Measurements from ENCODE around the gene VPS13A. TPM values are rescaled to one million over a fixed set of nuclear protein-coding genes. Genes with fewer than 3 reads are reported as not detected.
"Not testable (repeated sequence)": the region's sequence is repeated elsewhere in the genome, so short reads cannot be mapped to it uniquely, and the experiment has no call there.

VPS13A gene
- total and polyA plus RNA-seq, 4 donors = 6.6 to 46.1 (median 32.6) TPM

DNA sequence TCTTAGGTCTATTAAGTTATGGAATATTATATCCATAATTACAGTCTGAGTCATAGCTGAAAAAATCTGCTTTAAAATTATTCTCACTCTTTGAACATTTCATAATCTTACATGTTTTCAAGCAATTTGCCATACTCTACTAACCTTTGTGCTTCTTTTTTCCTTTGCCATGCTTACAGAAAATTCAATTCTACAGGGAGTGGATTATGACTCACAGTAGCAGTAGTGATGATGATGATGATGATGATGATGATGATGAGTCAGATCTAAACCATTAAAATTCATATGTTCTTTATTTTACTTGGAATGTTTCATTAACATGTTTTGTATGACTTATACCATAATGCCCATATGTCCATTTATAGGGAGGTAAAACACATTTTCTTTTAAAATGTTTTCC lies 207.1 kb downstream of the VPS13A start:
- Histone ChIP-seq H3K4me1 (ENCODE audit: control insufficient read depth in 1 of 2, insufficient read depth in 2 of 2, low read length in 2 of 2) (peaks cover 0 to 2% of the 10 kb centered on the region in 2 donors), H3K4me3 (ENCODE audit: low read length in 2 of 2) (no peak overlapping the region), H3K27me3 (ENCODE audit: control insufficient read depth in 1 of 2, insufficient read depth in 2 of 2, low read length in 1 of 2) (no peaks in the 10 kb centered on the region), H3K9me3 (ENCODE audit: control insufficient read depth, low read length) (no peaks in the 10 kb centered on the region), H3K27ac (ENCODE audit: low read depth in 1 of 2, low read length in 2 of 2) (no peak overlapping the region), H3K36me3 (ENCODE audit: control insufficient read depth in 1 of 2, insufficient read depth in 2 of 2, low read length in 1 of 2) (peaks cover 0 to 2% of the 10 kb centered on the region in 2 donors)
- DNase-seq (no peak), ATAC-seq (ENCODE audit: low FRiP score) (no peak)
- intact Hi-C loops (cut with DNase I) = no loop called here

DNA sequence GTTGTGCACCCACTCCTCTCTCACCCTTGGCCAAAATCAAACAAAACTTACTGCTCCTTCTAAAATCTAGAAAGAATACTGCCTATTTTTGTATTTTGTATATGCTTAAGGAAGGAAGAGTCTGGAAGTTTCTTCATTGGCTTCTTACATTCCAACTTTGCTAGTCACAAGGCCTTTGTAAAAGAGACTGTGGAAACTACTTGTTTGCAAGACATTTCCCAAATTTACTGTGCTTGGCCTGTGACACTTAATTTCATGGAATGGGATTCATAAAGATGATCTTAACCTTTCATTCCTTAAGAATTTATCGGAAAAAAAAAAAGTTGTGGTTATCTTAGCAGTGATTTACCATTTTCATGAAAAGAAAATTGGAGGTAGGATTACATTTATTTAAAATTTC lies 208.9 kb downstream of the VPS13A start:
- intact Hi-C loops (cut with DNase I) = no loop called here

DNA sequence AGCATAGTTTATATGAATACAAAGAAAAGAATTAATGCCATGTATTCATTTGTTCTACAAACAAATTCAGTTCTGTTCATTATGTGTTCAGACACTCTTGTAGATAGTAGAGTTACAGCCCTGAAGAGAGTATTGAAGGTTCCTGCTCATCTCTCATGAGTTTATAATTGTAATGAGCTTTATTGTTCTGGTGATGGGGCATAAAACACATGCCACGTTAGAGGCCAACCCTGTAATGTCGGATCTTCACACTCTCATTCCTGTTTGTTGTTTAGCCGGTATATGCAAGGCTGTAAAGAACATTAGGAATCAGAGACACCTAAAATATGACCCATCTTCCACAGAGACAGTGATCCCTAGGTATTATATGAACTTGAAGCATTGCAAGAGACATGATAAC lies 214.5 kb downstream of the VPS13A start:
- intact Hi-C loops (cut with DNase I) = no loop called here
- Histone ChIP-seq H3K36me3 (ENCODE audit: control insufficient read depth in 1 of 2, insufficient read depth in 2 of 2, low read length in 1 of 2) (no peaks in the 10 kb centered on the region), H3K4me1 (ENCODE audit: control insufficient read depth in 1 of 2, insufficient read depth in 2 of 2, low read length in 2 of 2) (no peaks in the 10 kb centered on the region), H3K9me3 (ENCODE audit: control insufficient read depth, low read length) (no peaks in the 10 kb centered on the region), H3K4me3 (ENCODE audit: low read length in 2 of 2) (no peak overlapping the region), H3K27ac (ENCODE audit: low read depth in 1 of 2, low read length in 2 of 2) (no peak overlapping the region), H3K27me3 (ENCODE audit: control insufficient read depth in 1 of 2, insufficient read depth in 2 of 2, low read length in 1 of 2) (no peaks in the 10 kb centered on the region)
- no peak for DNase-seq
- ATAC-seq (ENCODE audit: low FRiP score) = no peak
- WGBS, 2 donors = 94 to 97% methylated on average over 3 of the region's 3 CpGs

More for the DNA sequence above, 208.9 kb downstream of the VPS13A start:
- H3K4me3 ChIP-seq (ENCODE audit: low read length in 2 of 2) = no peak overlapping the region
- peaks cover 0 to 2% of the 10 kb centered on the region in 2 donors for H3K4me1 ChIP-seq (ENCODE audit: control insufficient read depth in 1 of 2, insufficient read depth in 2 of 2, low read length in 2 of 2)
- H3K9me3 ChIP-seq (ENCODE audit: control insufficient read depth, low read length) = no peaks in the 10 kb centered on the region
- H3K27me3 ChIP-seq (ENCODE audit: control insufficient read depth in 1 of 2, insufficient read depth in 2 of 2, low read length in 1 of 2) = no peaks in the 10 kb centered on the region
- H3K36me3 ChIP-seq (ENCODE audit: control insufficient read depth in 1 of 2, insufficient read depth in 2 of 2, low read length in 1 of 2) = no peaks in the 10 kb centered on the region
- no peak for ATAC-seq (ENCODE audit: low FRiP score)
- no peak overlapping the region for H3K27ac ChIP-seq (ENCODE audit: low read depth in 1 of 2, low read length in 2 of 2)
- no peak for DNase-seq
- WGBS, 2 donors = 41 to 51% methylated on average over 1 of the region's 1 CpG

DNA sequence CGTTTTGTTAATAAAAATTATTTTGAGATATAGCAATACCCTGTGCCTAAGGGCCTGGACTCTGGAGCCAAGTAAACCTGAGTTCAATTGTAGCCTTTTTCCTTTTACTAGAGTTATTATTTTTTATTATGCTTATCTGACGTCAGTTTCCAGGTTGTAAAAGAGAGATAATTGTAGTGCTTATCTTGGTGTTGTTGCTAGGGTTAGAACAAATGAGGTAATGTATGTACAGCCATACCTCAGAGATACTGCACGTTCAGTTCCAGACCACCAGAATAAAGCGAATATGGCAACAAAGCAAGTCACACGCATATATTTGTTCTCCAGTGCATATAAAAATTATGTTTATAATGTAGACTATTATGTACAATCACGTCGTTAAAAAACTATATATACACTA lies 215.0 kb downstream of the VPS13A start:
- Histone ChIP-seq H3K9me3 (ENCODE audit: control insufficient read depth, low read length) (no peaks in the 10 kb centered on the region), H3K27ac (ENCODE audit: low read depth in 1 of 2, low read length in 2 of 2) (no peak overlapping the region), H3K4me3 (ENCODE audit: low read length in 2 of 2) (no peak overlapping the region), H3K4me1 (ENCODE audit: control insufficient read depth in 1 of 2, insufficient read depth in 2 of 2, low read length in 2 of 2) (no peaks in the 10 kb centered on the region), H3K36me3 (ENCODE audit: control insufficient read depth in 1 of 2, insufficient read depth in 2 of 2, low read length in 1 of 2) (no peaks in the 10 kb centered on the region), H3K27me3 (ENCODE audit: control insufficient read depth in 1 of 2, insufficient read depth in 2 of 2, low read length in 1 of 2) (no peaks in the 10 kb centered on the region)
- 89 to 91% methylated on average over 7 of the region's 7 CpGs for WGBS, 2 donors
- DNase-seq = no peak
- no peak for ATAC-seq (ENCODE audit: low FRiP score)
- intact Hi-C loops (cut with DNase I) = no loop called here

DNA sequence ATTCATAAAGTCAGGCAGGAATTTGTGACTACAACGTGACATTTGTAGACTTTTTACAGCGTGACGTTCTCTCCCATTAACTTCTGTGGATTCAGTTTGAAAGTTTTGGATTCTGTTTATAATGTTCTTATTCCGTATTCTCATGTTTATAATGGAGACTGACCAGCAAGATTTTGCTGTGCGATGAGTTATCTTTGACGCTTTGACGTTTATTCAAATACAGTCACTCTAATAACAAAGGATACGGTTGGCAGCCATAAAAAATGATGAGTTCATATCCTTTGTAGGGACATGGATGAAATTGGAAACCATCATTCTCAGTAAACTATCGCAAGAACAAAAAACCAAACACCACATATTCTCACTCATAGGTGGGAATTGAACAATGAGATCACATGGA lies 221.2 kb downstream of the VPS13A start:
- DNase-seq; H3K4me3 ChIP-seq (ENCODE audit: low read length in 2 of 2); H3K36me3 ChIP-seq (ENCODE audit: control insufficient read depth in 1 of 2, insufficient read depth in 2 of 2, low read length in 1 of 2); ATAC-seq (ENCODE audit: low FRiP score); H3K27me3 ChIP-seq (ENCODE audit: control insufficient read depth in 1 of 2, insufficient read depth in 2 of 2, low read length in 1 of 2); H3K4me1 ChIP-seq (ENCODE audit: control insufficient read depth in 1 of 2, insufficient read depth in 2 of 2, low read length in 2 of 2); H3K9me3 ChIP-seq (ENCODE audit: control insufficient read depth, low read length); intact Hi-C loops (cut with DNase I); H3K27ac ChIP-seq (ENCODE audit: low read depth in 1 of 2, low read length in 2 of 2): not testable (repeated sequence)
- 60 to 64% methylated on average over 9 of the region's 9 CpGs for WGBS, 2 donors

DNA sequence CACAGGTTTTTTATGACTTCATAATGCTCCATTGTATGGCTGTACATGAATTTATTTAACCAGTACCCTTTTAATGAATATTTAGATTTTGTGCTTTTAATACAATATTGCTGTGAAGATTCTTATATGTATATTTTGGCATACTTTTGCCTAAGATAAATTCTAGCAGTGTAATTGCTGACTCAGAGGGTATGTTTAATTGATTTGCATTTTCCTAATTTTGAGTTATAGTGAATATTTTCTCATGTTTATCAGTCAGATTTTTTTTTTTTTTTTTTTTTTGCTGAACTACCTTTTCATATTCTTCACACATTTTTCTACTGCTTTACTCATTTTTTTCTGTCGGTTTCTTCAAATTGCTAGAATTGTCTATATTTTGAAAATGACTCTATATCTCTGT lies 222.6 kb downstream of the VPS13A start:
- Histone ChIP-seq H3K4me1 (ENCODE audit: control insufficient read depth in 1 of 2, insufficient read depth in 2 of 2, low read length in 2 of 2) (no peaks in the 10 kb centered on the region), H3K36me3 (ENCODE audit: control insufficient read depth in 1 of 2, insufficient read depth in 2 of 2, low read length in 1 of 2) (no peaks in the 10 kb centered on the region), H3K27me3 (ENCODE audit: control insufficient read depth in 1 of 2, insufficient read depth in 2 of 2, low read length in 1 of 2) (no peaks in the 10 kb centered on the region), H3K27ac (ENCODE audit: low read depth in 1 of 2, low read length in 2 of 2) (no peak overlapping the region), H3K4me3 (ENCODE audit: low read length in 2 of 2) (no peak overlapping the region), H3K9me3 (ENCODE audit: control insufficient read depth, low read length) (no peaks in the 10 kb centered on the region)
- no peak for DNase-seq
- no peak for ATAC-seq (ENCODE audit: low FRiP score)
- WGBS, 2 donors = 94 to 97% methylated on average over 1 of the region's 1 CpG
- intact Hi-C loops (cut with DNase I) = no loop called here

DNA sequence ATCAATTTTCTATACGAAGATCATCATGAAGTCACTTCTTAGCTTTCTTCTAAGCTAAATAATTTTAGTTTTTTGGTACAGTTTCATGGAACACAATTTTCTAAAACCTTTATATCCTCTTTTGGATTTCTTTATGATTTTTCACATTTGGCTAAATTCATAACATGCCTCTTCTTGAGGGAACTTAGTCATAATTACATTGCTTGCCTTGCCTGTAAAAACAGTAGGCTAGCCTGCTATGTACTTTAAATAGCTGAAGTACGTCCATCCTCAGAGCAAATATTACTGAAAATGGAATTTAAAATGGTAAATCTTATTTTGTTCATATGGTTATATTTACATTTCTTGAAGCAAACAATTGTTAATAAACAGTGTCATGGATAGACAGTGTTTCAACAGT lies 225.0 kb downstream of the VPS13A start:
- Histone ChIP-seq H3K4me3 (ENCODE audit: low read length in 2 of 2) (no peak overlapping the region), H3K27ac (ENCODE audit: low read depth in 1 of 2, low read length in 2 of 2) (no peak overlapping the region), H3K4me1 (ENCODE audit: control insufficient read depth in 1 of 2, insufficient read depth in 2 of 2, low read length in 2 of 2) (no peaks in the 10 kb centered on the region), H3K36me3 (ENCODE audit: control insufficient read depth in 1 of 2, insufficient read depth in 2 of 2, low read length in 1 of 2) (no peaks in the 10 kb centered on the region), H3K9me3 (ENCODE audit: control insufficient read depth, low read length) (no peaks in the 10 kb centered on the region), H3K27me3 (ENCODE audit: control insufficient read depth in 1 of 2, insufficient read depth in 2 of 2, low read length in 1 of 2) (no peaks in the 10 kb centered on the region)
- DNase-seq (no peak), ATAC-seq (ENCODE audit: low FRiP score) (no peak)
- WGBS, 2 donors = 30 to 32% methylated on average over 2 of the region's 2 CpGs
- intact Hi-C loops (cut with DNase I) = no loop called here

DNA sequence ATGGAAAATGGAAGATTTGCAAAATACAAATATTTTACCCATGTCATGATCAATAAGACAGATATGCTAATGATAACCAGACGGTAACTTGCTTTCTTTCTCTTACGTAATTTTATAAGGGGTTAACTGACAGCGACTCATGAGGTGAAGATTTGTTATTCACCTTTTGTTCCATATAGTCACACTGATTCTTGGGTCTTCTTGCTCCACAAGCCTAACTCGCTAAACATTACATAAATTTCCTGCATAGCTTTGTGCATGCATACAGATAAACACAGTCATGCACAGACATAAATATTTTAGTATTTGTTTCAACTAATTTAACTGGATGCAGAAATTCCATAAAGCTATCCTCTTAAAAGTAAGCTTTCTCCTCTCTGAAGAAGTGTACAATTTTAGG lies 225.9 kb downstream of the VPS13A start:
- no peaks in the 10 kb centered on the region for H3K36me3 ChIP-seq (ENCODE audit: control insufficient read depth in 1 of 2, insufficient read depth in 2 of 2, low read length in 1 of 2)
- no peaks in the 10 kb centered on the region for H3K9me3 ChIP-seq (ENCODE audit: control insufficient read depth, low read length)
- no peaks in the 10 kb centered on the region for H3K4me1 ChIP-seq (ENCODE audit: control insufficient read depth in 1 of 2, insufficient read depth in 2 of 2, low read length in 2 of 2)
- DNase-seq (no peak), ATAC-seq (ENCODE audit: low FRiP score) (no peak)
- intact Hi-C loops (cut with DNase I) = no loop called here
- H3K27me3 ChIP-seq (ENCODE audit: control insufficient read depth in 1 of 2, insufficient read depth in 2 of 2, low read length in 1 of 2) = no peaks in the 10 kb centered on the region
- no peak overlapping the region for H3K4me3 ChIP-seq (ENCODE audit: low read length in 2 of 2)
- no peak overlapping the region for H3K27ac ChIP-seq (ENCODE audit: low read depth in 1 of 2, low read length in 2 of 2)
- WGBS, 2 donors = 81 to 94% methylated on average over 4 of the region's 4 CpGs

DNA sequence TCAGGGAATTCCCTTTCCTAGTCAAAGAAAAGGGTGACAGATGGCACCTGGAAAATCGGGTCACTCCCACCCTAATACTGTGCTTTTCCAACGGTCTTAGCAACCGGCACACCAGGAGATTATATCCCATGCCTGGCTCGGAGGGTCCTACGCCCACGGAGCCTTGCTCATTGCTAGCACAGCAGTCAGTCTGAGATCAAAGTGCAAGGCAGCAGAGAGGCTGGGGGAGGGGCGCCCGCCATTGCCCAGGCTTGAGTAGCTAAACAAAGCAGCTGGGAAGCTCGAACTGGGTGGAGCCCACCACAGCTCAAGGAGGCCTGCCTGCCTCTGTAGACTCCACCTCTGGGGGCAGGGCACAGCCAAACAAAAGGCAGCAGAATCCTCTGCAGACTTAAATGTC lies 231.2 kb downstream of the VPS13A start:
- H3K36me3 ChIP-seq (ENCODE audit: control insufficient read depth in 1 of 2, insufficient read depth in 2 of 2, low read length in 1 of 2); H3K27ac ChIP-seq (ENCODE audit: low read depth in 1 of 2, low read length in 2 of 2); H3K4me1 ChIP-seq (ENCODE audit: control insufficient read depth in 1 of 2, insufficient read depth in 2 of 2, low read length in 2 of 2); H3K9me3 ChIP-seq (ENCODE audit: control insufficient read depth, low read length); DNase-seq; ATAC-seq (ENCODE audit: low FRiP score); H3K27me3 ChIP-seq (ENCODE audit: control insufficient read depth in 1 of 2, insufficient read depth in 2 of 2, low read length in 1 of 2); intact Hi-C loops (cut with DNase I); H3K4me3 ChIP-seq (ENCODE audit: low read length in 2 of 2): not testable (repeated sequence)
- WGBS, 2 donors = 93 to 95% methylated on average over 9 of the region's 9 CpGs

Measured in aorta (tissue), 5 donors.